Measurements from ENCODE around the gene CDC20.

Gene CDC20

DNA sequence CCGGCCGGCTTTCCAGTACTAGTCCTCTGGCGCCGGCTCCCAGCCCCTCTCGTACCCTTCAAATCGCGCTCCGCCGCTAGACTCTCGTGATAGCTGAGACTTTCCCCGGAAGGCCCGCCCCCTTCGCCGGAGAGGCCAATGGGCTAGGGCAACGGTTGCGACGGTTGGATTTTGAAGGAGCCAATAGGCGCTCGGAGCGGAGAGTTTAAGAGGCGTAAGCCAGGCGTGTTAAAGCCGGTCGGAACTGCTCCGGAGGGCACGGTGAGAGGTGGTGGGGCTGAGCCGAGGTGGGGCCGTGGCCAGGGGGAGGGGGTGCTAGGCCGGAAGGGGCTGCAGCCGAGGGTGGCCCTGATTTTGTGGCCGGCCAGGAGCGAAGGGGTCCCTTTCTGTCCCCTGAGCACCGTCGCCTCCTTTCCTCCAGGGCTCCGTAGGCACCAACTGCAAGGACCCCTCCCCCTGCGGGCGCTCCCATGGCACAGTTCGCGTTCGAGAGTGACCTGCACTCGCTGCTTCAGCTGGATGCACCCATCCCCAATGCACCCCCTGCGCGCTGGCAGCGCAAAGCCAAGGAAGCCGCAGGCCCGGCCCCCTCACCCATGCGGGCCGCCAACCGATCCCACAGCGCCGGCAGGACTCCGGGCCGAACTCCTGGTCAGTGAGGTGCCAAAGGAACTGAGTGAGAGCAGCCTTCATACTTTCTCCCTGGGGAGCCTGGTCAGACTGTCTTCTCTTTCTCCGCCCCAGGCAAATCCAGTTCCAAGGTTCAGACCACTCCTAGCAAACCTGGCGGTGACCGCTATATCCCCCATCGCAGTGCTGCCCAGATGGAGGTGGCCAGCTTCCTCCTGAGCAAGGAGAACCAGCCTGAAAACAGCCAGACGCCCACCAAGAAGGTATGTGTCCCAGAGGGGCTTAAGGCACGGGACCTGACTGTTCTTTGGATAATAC is at the start of gene CDC20:
Gene CDC20 (plus strand): TSS at position 236 of the 948 bp plus-strand sequence. CDS start 235 bp downstream, at position 471.
- DNase-seq: peak; percentile 93 to 94

GRCh38 chr1:43309405-43310025 is 49.3 kb upstream of the CDC20 start:
- no peak for DNase-seq

GRCh38 chr1:43311521-43311920 is 47.3 kb upstream of the CDC20 start:
- DNase-seq: no peak

DNA sequence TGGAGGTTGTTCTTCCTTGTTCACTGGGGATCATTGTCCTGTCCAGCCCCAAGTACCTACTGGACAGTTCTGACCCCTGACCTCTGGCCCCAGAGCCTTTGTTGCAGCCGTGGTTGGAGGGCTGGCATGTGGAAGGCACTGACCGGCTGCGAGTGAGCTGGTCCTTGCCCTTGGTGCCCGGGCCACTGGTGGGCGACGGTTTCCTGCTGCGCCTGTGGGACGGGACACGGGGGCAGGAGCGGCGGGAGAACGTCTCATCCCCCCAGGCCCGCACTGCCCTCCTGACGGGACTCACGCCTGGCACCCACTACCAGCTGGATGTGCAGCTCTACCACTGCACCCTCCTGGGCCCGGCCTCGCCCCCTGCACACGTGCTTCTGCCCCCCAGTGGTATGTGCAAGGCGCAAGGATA is 46.6 kb upstream of the CDC20 start:
- no peak for DNase-seq

DNA sequence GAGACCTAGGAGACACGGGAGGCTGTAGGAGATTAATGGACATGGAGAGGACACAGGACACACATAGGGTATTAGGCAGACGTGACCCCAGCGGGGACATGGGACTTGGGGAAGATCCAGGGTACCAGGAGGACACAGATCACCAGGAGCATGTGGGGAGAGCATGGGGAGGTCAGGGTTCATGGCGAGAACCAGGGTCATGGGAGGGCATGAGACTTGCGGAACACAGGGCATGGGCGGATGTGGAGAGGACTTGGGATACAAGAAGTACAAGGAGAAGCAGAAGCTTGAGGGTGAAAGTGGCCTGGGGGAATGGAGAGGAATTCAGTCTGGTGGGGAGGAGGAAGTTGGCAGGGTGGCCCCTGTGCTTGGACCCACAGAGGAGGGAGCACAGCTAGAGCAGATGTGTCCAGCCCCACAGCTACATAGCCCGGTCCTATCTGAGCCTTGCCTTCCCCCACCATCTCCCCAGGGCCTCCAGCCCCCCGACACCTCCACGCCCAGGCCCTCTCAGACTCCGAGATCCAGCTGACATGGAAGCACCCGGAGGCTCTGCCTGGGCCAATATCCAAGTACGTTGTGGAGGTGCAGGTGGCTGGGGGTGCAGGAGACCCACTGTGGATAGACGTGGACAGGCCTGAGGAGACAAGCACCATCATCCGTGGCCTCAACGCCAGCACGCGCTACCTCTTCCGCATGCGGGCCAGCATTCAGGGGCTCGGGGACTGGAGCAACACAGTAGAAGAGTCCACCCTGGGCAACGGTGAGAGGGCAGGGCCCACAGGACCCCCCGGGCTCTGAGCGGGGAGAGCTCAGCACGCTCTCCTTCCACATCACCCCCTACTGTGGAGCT is 45.9 kb upstream of the CDC20 start:
- DNase-seq: no peak

DNA sequence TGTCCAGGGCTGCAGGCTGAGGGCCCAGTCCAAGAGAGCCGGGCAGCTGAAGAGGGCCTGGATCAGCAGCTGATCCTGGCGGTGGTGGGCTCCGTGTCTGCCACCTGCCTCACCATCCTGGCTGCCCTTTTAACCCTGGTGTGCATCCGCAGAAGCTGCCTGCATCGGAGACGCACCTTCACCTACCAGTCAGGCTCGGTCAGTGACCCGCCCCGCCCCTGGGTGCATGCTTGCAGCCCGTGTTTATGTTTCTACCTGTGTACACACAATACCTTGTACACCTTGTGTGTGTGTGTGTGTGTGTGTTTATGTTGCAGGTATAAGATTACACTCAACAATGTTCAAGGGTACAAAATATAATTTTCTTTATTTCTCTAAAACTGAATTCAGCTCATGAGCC is 45.0 kb upstream of the CDC20 start:
- no peak for DNase-seq

GRCh38 chr1:43314233-43314632 is 44.5 kb upstream of the CDC20 start:
- no peak for DNase-seq

DNA sequence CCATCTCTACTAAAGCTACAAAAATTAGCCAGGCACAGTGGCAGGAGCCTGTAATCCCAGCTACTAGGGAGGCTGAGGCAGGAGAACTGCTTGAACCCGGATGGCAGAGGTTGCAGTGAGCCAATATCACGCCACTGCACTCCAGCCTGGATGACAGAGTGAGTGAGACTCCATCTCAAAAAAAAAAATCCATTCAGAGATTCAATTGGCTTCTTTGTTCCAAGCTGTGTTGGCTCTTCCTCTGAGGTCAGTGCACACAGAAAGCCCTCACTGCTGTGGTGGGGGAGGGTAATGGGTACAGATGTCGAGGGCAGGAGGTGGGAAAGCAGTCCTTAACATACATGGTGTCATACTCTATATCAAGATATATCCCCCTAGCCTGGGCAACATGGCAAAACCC is 43.3 kb upstream of the CDC20 start:
- DNase-seq: no peak

DNA sequence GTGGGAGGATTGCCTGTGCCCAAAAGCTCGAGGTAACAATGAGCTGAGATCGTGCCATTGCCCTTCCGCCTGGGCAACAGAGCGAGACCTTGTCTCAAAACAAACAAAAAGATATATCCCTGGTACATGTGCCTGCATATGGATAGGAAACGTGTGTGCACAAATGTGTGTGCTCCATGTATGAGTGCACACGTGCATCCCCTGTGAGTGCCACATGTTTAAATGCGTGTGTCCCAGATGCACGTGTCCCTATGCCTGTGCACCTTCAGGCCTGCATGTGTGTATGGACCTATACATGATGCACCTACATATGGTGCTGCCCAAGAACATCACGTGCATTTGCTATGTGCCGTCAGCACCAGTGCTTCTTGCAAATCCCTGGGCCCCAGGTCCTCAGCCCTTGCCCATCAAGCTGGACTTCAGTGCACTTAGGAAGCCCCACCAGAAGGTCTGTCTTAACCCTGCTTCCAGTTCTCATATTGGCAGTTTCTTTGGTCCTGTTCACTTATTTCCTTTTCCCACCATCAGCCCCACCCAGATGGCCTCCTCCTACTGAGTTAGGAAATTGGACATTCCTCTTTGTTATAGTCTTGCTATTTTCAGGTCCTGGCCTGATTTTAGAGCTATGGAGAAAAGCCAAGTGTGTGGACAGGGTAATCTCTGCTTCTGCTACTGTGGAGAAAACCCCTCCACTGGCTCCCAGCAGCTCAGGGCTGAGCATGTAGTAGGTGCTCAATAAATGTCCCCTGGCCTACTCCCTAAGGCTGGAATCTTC is 42.6 kb upstream of the CDC20 start:
- no peak for DNase-seq

DNA sequence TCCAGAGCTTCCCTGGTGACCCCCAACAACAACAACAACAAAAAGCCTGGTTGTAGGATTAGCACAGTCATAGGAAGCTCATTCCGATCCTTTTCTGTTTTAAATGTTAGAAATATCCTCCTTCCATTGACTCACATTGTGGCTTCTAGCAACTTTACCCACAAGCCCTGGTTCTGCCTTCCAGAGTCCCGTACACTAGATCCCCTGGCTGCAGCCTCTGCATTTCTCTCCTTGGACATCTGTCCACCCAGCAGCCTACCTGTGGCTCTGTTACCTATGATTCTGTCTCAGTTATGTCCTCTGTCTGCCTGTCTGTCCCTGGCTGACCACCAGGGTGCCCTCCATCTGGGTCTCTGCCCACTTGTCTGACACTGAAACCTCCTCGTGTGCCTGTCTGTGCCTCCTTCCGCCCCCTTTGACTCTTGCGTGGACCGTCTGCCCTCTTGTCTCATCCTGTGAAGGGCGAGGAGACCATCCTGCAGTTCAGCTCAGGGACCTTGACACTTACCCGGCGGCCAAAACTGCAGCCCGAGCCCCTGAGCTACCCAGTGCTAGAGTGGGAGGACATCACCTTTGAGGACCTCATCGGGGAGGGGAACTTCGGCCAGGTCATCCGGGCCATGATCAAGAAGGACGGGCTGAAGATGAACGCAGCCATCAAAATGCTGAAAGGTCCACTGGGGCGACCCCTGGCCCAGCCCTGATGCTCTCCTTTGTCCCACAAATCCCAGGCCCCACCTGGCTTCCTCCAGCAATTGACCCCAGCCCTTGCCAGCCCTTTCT is 41.9 kb upstream of the CDC20 start:
- DNase-seq: no peak

- DNase-seq: no peak
These were observed 40.8 kb upstream of the CDC20 start for GRCh38 chr1:43317817-43318471.

GRCh38 chr1:43318831-43319230 is 40.0 kb upstream of the CDC20 start:
- no peak for DNase-seq

GRCh38 chr1:43319288-43319687 is 39.5 kb upstream of the CDC20 start:
- DNase-seq: no peak

GRCh38 chr1:43319766-43320165 is 39.0 kb upstream of the CDC20 start:
- DNase-seq: no peak

- no peak for DNase-seq
These were observed 37.4 kb upstream of the CDC20 start for GRCh38 chr1:43321331-43321891.

DNA sequence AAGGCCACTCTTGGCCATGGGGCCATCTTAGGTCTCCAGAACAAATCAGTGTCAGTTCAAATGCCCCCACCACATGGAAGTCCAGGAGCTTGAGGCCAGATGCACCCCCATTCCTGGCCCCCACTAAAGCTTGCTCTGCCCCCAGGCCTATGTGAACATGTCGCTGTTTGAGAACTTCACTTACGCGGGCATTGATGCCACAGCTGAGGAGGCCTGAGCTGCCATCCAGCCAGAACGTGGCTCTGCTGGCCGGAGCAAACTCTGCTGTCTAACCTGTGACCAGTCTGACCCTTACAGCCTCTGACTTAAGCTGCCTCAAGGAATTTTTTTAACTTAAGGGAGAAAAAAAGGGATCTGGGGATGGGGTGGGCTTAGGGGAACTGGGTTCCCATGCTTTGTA is 36.3 kb upstream of the CDC20 start:
- DNase-seq: no peak

DNA sequence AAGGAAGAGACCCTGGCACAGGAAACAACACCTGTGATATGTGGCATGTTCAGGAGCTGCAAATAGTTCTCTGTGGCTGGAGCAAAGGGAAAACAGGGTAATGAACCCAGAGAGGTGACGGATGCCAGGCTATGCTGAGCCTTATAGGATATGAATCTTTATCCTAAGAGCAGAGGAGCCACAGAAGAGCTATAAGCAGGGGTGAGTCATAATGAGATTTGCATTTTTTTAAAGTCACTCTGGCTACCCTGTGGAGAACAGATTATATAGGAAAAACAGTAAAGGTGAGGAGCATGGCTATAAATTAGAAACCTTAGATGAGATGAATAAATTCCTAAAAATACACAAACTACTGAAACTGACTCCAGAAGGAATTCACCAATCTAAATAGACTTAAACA is 34.0 kb upstream of the CDC20 start:
- DNase-seq: no peak

DNA sequence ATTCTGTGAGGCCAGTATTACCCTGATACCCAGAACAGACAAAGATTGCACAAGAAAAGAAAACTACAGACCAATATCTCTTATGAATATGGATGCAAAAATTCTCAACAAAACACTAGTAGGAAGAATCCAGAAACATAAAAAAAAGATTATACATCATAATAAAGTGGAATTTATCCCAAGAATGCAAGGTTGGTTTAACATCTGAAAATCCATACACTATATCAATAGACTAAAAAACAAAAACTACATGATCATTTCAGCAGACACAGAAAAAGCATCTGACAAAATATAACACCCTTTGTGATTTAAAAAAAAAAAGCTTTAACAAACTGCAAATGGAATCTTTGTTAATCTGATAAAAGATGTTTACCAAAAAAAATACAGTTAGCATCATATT is 33.4 kb upstream of the CDC20 start:
- DNase-seq: no peak

GRCh38 chr1:43327549-43328292 is 31.1 kb upstream of the CDC20 start:
- no peak for DNase-seq
